Ascending aorta (tissue), 2 donors: ENCODE data around the gene ADORA1. TPM values are rescaled to one million over a fixed set of nuclear protein-coding genes. Genes with fewer than 3 reads are reported as not detected.

Experiments
- DNase-seq, 2 donors: peaks; one replicate each; pipeline ENCODE4 v3.0.0-alpha.2; 2019; ENCODE audit warnings: low spot score in 2 of 2
- H3K27ac ChIP-seq, 2 donors: fragments of 200-600 bp; sonication (generic); one replicate each; pipeline ENCODE4 v1.5.1; 2016 to 2017; ENCODE audit warnings: mild to moderate bottlenecking in 1 of 2
- H3K27me3 ChIP-seq: fragments of 200-600 bp; sonication (generic); one replicate; pipeline ENCODE4 v1.5.1; 2017
- H3K36me3 ChIP-seq, 2 donors: fragments of 200-600 bp; sonication (generic); one replicate each; pipeline ENCODE4 v1.5.1; 2016
- H3K4me1 ChIP-seq, 2 donors: fragments of 200-600 bp; sonication (generic); one replicate each; pipeline ENCODE4 v1.5.1; 2016 to 2017; ENCODE audit warnings: mild to moderate bottlenecking in 1 of 2
- H3K4me3 ChIP-seq, 2 donors: fragments of 200-600 bp; sonication (generic); one replicate each; pipeline ENCODE4 v1.5.1; 2016 to 2017; ENCODE audit warnings: mild to moderate bottlenecking in 1 of 2
- H3K9me3 ChIP-seq, 2 donors: fragments of 200-600 bp; sonication (generic); one replicate each; pipeline ENCODE4 v1.5.1; 2016
- CTCF ChIP-seq, 3 experiments: fragments of 200-600 bp in 2 of 3; fragments of 450-650 bp in 1 of 3; sonication (generic) in 2 of 3; IDR thresholded peaks; one replicate each; pipeline ENCODE4 v1.5.1; 2016 to 2019; ENCODE audit warnings: antibody characterized with exemption in 3 of 3, mild to moderate bottlenecking in 1 of 3, moderate library complexity in 1 of 3
- intact Hi-C: fragments of 100-400 bp; cut with DNase I; formaldehyde crosslinking; loops from one replicate; pipeline ENCODE4 v1.15.1; 2023
- total RNA-seq: library from RNA; depleted of rRNA; stranded (reverse); fragments of >200 nt; gene quantifications from one replicate; pipeline ENCODE4 v1.1.0, GENCODE V29; 2016

Gene ADORA1
- total RNA-seq, 1 donor from 2014 or later = 2.0 TPM

DNA sequence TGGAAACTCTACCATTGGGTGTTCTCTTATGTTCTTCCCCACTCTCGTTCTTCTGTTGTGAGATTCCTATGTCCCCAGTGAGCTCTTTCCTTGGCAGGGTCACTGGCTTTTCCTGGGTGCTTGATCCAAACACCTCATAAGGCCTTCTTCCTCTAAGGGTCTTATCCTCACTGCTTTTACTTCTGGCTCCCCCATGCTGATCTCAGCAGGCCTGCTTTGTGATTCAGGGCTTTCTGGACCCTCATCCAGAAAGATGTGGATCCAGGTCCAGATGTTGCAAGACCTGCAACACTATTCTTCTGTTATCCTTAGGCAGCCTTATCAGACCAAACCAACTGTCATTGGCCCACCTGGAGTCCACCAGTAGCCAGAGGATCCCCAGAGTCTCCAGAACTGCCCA is 30.5 kb upstream of the ADORA1 start:
- DNase-seq = no peak
- Histone ChIP-seq H3K4me1 (no peaks in the 10 kb centered on the region), H3K4me3 (no peak overlapping the region), H3K27me3 (no peaks in the 10 kb centered on the region), H3K27ac (no peak overlapping the region), H3K36me3 (no peaks in the 10 kb centered on the region), H3K9me3 (peaks cover 11 to 19% of the 10 kb centered on the region in 2 donors)
- no peak for TF ChIP-seq CTCF (IDR thresholded peaks at IDR 0.05)
- intact Hi-C loops = no loop called here

DNA sequence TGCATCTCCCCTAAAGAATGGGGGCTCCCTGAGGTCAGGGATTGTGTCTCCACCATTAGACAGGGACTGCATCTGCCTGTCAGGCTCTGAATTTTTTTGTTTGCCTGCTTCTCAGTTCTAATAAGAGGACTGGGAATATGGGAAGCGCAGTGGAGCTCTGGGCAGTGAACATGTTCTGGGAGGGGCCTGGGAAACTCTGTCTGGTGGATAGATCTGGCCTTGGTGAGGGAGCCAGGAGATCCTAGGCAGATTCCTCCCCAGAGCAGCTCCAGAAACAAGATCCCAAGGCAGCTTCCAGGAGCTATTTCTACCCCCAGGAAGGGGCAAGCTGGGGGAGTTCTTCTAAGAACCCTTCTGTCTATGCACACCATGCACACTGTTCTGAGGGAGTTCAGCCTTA is 29.1 kb upstream of the ADORA1 start:
- no peak for DNase-seq
- Histone ChIP-seq H3K27ac (no peak overlapping the region), H3K4me1 (no peaks in the 10 kb centered on the region), H3K27me3 (no peaks in the 10 kb centered on the region), H3K36me3 (no peaks in the 10 kb centered on the region), H3K4me3 (no peak overlapping the region), H3K9me3 (peaks cover 11 to 19% of the 10 kb centered on the region in 2 donors)
- TF ChIP-seq CTCF (IDR thresholded peaks at IDR 0.05) = no peak
- intact Hi-C loops = no loop called here

DNA sequence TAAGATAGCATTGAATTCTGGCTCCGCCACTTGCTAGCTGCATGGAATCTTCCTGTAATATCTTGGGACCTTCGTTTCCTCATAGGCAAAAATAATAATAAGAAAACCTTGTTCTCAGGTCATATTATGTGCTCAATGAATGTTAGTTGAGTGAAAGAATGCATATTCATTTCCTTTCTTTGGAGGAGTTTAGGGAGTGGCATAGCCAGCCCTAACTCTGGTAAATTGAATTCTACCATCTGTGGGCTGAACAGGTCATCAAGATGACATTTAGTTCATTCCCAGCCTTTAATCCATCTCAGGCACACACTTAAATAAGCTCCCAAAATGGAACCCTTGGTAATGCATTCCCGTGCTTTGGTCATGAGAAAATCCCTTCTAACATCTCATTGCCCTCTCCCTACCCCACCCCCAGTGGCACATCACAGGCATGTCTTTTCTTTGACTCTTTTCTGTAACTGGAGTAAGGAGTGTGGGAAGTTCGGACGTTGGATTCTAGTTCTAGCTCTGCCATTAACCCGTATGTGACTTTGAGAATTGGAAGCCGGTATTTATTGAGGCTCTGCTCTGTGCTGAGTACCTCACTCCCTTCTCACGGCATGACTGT is 28.5 kb upstream of the ADORA1 start:
- Histone ChIP-seq H3K36me3 (no peaks in the 10 kb centered on the region), H3K9me3 (peaks cover 11 to 19% of the 10 kb centered on the region in 2 donors), H3K27me3 (no peaks in the 10 kb centered on the region), H3K27ac (no peak overlapping the region), H3K4me1 (no peaks in the 10 kb centered on the region), H3K4me3 (no peak overlapping the region)
- intact Hi-C loops = no loop called here
- no peak for DNase-seq
- no peak for TF ChIP-seq CTCF (IDR thresholded peaks at IDR 0.05)

GRCh38 chr1:203099805-203100515 is 27.6 kb upstream of the ADORA1 start:
- Histone ChIP-seq H3K4me1 (no peaks in the 10 kb centered on the region), H3K4me3 (no peak overlapping the region), H3K36me3 (no peaks in the 10 kb centered on the region), H3K9me3 (peaks cover 5 to 12% of the 10 kb centered on the region in 2 donors), H3K27ac (no peak overlapping the region), H3K27me3 (no peaks in the 10 kb centered on the region)
- intact Hi-C loops = no loop called here
- no peak for TF ChIP-seq CTCF (IDR thresholded peaks at IDR 0.05)
- DNase-seq = no peak

GRCh38 chr1:203100516-203100869 is 27.0 kb upstream of the ADORA1 start:
- no peaks in the 10 kb centered on the region for H3K4me1 ChIP-seq
- H3K27ac ChIP-seq = no peak overlapping the region
- no peaks in the 10 kb centered on the region for H3K27me3 ChIP-seq
- DNase-seq = no peak
- H3K9me3 ChIP-seq = peaks cover 0 to 9% of the 10 kb centered on the region in 2 donors
- H3K36me3 ChIP-seq = no peaks in the 10 kb centered on the region
- intact Hi-C loops = no loop called here
- TF ChIP-seq CTCF (IDR thresholded peaks at IDR 0.05) = no peak
- no peak overlapping the region for H3K4me3 ChIP-seq
